GM18951 (cell line): Measurements from ENCODE around the gene LRRC7.

Source experiments
- POLR2A ChIP-seq: IDR thresholded peaks from 4 replicates; pipeline ENCODE4 v1.6.1; 2011; ENCODE audit warnings: mild to moderate bottlenecking; ENCODE audit not compliant: insufficient read length, insufficient read depth; ENCODE audit errors: extremely low read depth
- in situ Hi-C: fragments of 300-500 bp; cut with MboI; formaldehyde crosslinking; loops from one replicate; pipeline ENCODE4 v1.12.0; 2022; ENCODE audit warnings: low sequenced_read_pairs, mixed read lengths, inconsistent platforms; ENCODE audit not compliant: unreplicated experiment

Gene LRRC7

GRCh38 chr1:69567652-69568420, at the start of gene LRRC7:
LRRC7 (plus strand) TSS chr1:69567922; CDS start chr1:69568640, 718 bp downstream.
- in situ Hi-C loops, result no loop called here
- TF ChIP-seq POLR2A, result no peak

GRCh38 chr1:69519006-69519405, 48.7 kb upstream of the LRRC7 start:
- no peak for TF ChIP-seq POLR2A
- in situ Hi-C loops, result no loop called here

DNA sequence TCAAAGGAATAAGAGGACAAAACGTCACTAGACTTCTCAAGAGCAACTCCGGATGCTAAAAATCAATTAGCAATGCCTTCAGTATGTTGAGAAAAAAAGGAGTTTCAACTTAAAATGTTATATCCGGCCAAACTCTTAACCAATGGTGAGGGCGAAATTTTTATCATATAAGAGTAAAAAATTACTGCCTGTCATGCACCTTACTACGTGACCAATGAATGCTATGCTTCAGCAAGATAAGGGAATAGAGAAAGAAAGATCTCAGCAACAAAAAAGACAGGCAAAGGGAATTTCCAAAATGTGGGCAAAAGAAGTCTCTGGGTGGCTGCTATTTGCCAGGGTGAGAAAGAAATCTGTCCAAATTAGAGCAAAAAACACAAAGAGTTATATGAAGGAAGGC, 47.4 kb upstream of the LRRC7 start:
- TF ChIP-seq POLR2A, result no peak
- in situ Hi-C loops, result no loop called here

DNA sequence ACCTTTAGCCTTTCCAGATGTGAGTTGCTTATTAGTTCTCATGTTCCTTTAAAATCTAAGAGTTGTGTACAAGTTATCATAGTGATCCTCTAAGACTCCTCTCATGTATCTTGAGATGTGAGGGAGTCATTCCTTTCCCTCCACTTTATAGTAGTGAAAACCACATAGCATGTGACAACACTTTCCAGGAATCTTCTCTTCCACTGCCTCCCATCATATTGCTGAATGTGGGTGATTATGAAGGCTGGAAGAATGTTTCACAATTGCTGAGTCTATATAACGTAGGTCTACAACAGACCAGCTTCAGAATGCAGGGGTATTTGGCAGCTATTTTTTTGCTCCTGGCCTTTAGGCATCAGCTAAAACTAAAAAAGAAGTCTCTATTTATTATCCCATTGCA, 44.7 kb upstream of the LRRC7 start:
- in situ Hi-C loops, result no loop called here
- TF ChIP-seq POLR2A, result no peak

DNA sequence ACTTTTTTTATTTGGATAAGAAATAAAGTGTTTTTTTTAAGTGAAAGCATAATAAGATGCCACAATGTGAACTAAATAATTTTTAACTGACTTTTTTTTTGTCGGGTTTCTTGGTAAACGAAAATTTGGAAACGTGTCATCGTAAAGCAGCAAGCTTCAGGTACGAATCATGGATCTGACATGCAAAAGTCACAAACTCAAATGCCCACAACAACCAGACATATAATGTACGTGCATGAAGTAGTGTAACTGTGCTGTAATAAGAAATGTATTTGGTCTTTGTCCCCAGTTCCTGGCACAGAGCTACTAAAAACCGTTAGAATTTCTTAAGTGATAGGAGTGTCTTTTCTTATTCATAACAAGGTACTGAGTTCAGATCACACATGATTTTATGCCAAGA, 44.3 kb upstream of the LRRC7 start:
- no peak for TF ChIP-seq POLR2A
- in situ Hi-C loops, result no loop called here

DNA sequence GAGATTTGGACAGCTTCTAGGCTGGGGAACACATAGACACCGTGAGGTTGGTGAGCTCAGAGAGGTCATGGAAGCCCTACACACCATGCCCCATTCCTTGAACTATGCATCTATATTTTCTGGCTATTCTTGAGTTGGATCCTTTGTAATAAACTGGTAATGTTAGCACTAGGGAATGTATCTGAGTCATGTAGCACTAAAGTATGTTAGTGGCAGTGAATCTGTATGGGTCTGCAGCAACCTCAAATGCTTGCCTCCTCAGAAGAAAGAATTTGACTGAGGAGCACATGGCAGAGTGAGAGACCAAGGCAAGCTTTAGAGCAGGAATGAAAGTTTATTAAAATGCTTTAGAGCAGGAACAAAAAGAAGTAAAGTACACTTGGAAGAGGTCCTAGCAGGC, 43.7 kb upstream of the LRRC7 start:
- TF ChIP-seq POLR2A, result no peak
- in situ Hi-C loops, result no loop called here

GRCh38 chr1:69527273-69527672, 40.4 kb upstream of the LRRC7 start:
- in situ Hi-C loops, result no loop called here
- TF ChIP-seq POLR2A, result no peak

GRCh38 chr1:69528376-69528775, 39.3 kb upstream of the LRRC7 start:
- no peak for TF ChIP-seq POLR2A
- in situ Hi-C loops, result no loop called here

GRCh38 chr1:69533343-69533742, 34.4 kb upstream of the LRRC7 start:
- no peak for TF ChIP-seq POLR2A
- in situ Hi-C loops, result no loop called here

GRCh38 chr1:69534829-69535228, 32.9 kb upstream of the LRRC7 start:
- no peak for TF ChIP-seq POLR2A
- in situ Hi-C loops, result no loop called here

DNA sequence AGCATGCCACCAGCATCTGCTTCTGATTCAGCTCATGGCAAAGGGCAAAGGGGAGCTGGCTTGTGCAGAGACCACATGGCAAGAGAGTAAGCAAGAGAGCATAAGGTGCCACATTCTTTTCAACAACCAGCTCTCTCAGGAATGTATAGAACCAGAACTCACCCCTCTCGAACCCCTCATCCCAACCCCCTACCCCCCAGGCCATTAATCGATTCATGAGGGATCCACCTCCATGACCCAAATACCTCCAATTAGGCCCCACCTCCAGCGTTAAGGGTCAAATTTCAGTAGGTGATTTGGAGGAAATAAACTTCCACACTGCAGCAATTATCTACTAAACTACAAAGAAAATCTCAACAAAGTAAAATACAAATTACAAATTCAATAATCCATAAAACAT, 32.2 kb upstream of the LRRC7 start:
- in situ Hi-C loops, result no loop called here
- TF ChIP-seq POLR2A, result no peak

DNA sequence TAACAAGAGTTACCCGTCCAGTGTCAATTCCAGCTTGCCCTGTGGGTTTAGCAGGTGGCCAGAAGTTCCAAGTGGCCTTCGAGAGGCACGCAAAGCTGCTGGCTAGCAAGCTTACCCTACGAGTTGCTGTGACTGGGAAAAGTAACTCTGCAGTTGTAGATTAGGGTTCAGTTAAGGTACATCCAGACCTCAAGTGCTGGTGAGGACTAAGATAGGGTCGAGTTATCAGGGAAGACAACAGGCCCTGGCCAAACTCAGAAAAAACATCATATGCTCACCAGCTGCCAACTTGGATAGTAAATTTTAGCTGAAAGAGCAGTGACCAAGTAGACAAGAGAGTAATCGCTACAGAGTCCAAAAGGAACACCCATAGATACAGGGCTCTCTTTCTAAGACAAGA, 27.7 kb upstream of the LRRC7 start:
- TF ChIP-seq POLR2A, result no peak
- in situ Hi-C loops, result no loop called here

GRCh38 chr1:69551476-69552324, 16.0 kb upstream of the LRRC7 start:
- in situ Hi-C loops, result no loop called here
- TF ChIP-seq POLR2A, result no peak

GRCh38 chr1:69553726-69554125, 14.0 kb upstream of the LRRC7 start:
- in situ Hi-C loops, result no loop called here
- TF ChIP-seq POLR2A, result no peak
